Activated CD4-positive, CD25-positive, alpha-beta regulatory T cell treated with anti-CD3 and anti-CD28 coated beads, Interleukin-2, amount 50 U/mL, for 16 hours (primary cell): ENCODE measurements around the gene GUCA1A.
A peak's percentile ranks its signal among the peaks of the same experiment; 100 is the strongest.
"Not testable (repeated sequence)": the region's sequence is repeated elsewhere in the genome, so short reads cannot be mapped to it uniquely, and the experiment has no call there.

ENCODE experiments used
- DNase-seq: peaks from one replicate; pipeline ENCODE4 v3.0.0-alpha.2; 2020; ENCODE audit warnings: low read depth, low spot score

Gene GUCA1A

DNA sequence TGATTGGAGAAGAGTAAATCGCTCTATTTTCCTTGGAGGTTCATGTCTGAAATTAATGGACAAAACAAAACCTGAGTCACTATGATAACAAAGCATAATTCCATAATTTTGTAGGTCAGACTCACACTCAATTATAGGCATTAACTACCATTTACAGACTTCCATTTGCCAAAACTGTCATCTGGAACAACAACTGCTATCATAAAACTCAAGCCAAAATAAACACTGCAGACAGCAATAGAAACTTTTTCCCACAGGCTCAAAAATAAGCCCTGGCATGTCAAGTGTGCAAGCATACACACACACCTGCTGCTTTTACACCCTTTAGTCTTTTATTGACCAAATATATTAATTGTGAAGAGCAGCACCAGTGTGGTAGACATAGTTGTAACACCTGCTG, 37.4 kb downstream of the GUCA1A start:
- no peak for DNase-seq

DNA sequence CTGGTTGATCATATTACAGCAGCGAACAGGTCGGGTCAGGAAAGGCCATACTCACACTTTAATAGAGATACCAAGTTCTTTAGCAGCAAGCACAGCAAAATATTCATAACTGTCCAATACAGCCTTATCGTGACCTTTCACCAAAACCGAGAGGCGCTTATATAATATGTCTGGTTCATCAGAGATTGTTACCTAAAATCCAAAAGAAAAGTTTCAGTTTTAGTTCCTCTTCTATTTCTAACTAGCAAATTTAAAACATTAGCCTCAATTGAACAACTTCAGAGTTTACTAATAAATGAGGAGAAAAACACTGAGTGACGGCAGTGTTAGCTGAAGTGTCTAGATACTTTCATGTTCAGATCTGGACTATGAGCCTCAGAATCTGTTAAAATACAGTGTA, 38.6 kb downstream of the GUCA1A start:
- DNase-seq, result no peak

DNA sequence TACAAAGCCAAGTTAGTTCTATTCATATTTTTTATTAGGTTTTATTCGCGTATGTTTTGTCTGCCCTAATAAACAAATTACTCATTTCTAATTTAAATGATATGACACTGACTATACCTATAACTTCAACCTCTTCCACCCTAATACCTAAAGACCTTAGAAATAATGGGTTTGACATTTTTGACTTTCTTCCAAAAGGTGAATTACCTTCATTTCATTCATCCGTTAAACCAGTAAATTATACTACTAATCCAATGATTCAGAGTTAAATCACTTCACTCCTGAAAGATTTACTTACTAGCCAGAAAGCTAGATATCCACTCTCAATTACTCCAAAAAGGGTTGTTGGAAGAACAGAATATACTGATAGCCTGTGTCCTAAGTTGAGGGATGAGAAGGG, 39.3 kb downstream of the GUCA1A start:
- no peak for DNase-seq

DNA sequence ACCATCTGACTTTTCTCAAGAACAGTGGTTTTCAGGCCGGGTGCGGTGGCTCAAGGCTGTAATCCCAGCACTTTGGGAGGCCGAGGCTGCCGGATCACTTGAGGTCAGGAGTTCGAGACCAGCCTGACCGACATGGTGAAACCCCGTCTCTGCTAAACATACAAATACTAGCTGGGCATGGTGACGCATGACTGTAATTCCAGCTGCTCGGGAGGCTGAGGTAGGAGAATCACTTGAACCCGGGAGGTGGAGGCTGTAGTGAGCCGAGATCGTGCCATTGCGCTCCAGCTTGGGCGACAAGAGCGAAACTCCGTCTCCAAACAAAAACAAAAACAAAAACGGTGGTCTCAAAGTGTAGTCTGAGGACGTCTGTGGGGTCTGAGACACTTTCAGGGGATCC, 43.3 kb downstream of the GUCA1A start:
- not testable (repeated sequence) for DNase-seq

DNA sequence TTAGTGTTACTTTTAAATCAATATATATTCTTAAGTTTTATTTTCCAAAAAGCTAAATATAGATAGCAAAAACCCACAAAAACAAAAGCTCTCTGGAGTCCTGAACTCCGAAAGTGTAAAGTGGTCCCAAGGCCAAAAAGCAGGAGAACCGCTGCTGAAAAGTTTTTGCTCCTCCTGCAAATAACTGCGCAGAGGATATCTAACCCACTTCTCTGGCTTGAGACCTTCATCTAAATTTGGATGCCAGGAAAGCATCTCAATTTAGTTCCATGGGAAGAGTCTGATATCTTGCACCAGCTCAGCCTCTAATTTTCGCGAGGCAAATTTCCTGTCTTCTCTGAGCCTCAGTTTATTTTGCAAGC, 44.0 kb downstream of the GUCA1A start:
- DNase-seq, result no peak

DNA sequence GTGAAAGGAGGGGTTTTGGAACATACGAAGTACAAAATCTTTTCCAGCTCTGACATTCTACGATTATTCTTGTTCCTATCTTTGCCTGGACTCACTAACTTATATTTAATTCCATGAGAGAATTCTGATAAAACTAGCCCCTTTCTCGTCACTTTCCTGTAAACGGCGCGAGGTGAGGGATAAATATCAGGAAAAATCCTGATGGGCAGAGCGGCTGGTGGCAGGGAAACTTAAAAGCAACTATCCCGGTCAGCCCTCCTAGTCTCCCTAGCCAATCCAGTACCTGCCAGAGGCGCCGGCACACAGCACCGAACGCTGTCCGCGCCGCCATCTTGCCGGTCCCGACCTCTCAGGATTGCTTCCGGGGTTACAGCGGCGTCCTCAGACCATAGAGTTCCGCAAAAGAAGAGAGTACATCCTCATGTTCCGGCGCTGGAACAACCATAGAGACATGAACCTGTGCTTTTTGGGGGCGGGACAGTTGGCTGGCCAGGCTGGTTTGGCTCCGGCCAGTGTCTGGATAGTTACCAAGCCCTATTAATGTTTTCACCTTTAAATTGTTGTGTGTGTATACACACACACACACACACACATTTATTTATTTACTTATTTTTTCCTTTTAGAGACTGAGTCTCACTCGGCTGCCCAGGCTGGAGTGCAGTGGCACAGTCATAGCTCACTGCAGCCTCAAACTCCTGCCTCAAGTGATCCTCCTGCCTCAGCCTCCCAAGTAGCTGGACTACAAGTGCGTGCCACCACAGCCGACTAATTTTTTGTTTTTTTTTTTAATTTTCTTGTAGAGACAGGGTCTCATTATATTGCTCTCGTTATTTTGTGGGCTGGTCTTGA, 44.6 kb downstream of the GUCA1A start, which contains the start of gene MRPS10:
Gene MRPS10, minus strand, starts transcription at position 343 of the 849 bp plus-strand sequence. Its CDS starts 12 bp downstream, at position 331.
- DNase-seq, result peak; percentile 82

DNA sequence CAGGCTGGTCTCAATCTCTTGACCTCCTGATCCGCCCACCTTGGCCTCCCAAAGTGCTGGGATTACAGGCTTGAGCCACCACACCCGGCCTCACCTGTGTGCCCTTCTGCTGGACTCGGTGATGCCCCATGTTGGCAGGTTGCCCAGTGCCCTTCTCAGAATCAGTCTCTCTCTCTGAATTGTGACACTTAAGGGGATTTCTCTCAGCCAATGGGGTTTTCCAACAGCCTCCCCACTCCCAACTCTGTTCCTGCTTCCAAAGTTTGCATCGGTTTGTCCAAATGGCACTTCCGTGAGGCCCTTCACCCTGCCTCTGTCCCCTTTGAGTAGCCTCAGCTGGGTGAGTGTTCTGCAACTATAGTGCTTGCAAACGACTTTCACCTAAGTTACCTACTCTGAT, 47.6 kb downstream of the GUCA1A start:
- no peak for DNase-seq

DNA sequence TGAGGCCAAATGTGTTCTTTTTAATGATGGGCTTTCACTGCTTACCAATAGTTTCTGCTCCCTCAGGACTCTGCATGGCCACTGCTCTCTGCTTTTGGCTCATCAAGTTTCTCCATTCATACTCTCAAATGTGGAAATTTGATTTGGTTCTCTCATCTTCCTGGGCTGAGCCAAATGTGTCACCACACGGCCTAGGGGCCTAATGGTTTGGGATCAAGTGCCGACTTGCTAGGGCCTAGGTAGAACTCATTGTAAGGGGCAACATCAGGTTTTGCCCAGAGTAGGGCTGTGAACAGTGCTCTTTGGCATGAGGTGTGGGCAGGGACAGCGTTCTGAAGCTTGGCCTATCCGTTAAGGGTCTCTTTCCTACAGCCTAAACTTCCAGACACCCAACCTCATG, 48.4 kb downstream of the GUCA1A start:
- DNase-seq, result no peak

DNA sequence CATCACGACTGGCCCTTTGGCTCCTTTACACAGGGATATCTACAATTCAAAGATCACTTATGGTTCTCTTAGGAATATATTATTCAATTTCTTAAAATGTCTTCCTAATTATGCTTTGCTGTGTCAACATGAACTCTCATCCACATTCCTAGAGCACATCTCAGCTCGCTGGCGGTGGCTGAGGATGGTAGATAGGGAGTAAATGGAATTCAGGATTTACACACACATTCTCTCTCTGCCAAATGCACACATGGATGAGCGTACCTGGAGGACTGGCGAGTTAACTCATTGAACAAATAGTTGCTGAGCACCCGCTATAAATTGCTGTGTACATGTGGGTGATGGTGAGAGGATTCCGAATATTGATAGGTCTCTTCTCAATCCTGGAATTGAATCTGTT, 49.3 kb downstream of the GUCA1A start:
- DNase-seq, result no peak

DNA sequence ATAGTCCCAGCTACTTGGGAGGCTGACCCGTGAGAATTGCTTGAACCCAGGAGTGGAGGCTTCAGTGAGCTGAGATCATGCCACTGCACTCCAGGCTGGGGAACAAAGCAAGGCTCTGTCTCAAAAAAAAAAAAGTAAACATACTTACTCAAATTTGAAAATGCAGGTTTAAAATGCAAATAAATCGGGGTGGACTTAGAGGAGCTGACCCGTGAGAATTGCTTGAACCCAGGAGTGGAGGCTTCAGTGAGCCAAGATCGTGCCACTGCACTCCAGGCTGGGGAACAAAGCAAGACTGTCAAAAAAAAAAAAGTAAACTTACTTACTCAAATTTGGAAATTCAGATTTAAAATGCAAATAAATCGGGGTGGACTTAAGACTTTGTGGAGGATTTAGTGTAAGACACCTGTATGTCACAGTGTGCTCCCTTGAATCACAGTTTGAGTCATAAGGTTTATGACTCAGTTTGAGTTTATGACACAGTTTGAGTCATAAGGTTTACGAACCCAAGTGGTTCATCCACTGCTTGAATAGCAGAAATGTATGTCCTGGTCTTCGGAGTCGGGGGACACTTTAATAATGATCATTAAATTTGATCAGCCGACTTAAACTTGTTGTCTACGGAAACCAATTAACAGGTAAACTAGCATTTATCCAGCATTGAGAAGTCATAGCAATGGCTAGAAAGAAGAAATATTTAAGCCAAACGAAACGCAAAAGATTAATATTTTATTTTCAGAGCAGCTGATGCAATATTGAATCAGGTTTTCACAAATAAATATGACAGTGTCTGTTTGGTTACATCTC, 51.3 kb downstream of the GUCA1A start:
- no peak for DNase-seq

DNA sequence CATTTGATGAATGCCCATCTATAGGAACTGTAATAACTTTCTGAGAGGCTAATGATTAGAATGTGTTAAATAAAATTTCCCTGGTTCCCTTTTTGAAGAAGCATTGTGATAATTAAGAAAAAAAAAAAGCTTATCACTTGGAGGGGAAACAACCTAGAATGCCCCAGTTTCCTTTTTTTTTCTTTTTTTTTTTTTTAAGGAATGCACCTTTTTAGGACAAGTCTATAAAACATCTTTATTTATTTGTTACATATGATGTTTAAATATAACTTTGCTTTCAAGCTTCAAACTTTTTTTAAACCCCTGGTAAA, 51.8 kb downstream of the GUCA1A start:
- no peak for DNase-seq

DNA sequence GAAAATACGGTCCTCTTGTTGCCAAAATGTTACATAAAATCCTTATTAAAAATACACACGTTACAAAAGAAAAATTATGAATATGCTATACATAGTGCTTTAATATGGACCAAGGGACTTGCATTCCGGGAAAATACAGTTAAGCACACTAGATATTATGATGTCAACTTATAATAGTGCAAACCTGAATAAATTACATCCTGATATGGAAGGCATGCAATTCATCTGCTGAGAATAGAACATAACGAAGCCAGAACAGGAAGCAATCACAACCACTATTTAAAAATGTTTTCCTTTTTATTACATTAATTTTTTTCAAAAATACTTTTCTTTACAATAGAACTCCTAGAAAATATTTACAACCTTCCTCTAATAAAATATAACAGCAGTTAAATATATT, 52.3 kb downstream of the GUCA1A start:
- DNase-seq, result no peak

DNA sequence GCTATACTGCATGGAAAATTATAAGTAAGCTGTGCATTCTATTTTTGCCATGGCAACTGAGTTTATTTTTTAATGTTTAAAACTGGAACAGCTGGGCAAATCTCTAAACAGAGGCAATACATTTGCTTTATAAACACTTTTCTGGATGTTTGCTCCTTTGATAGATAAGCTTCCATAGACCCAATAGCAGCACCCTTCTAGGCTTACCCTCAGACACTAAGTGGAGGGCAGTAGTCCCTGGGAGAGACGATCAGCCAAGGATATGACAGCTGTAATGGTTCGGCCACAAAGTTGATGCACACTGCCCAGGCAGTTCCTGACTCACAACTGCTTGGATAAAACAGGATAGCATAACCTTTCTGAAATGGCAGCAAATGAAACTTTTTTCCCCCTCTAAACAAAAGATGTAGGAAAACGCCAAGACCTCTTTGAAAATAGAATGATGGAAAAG, 53.0 kb downstream of the GUCA1A start:
- no peak for DNase-seq

DNA sequence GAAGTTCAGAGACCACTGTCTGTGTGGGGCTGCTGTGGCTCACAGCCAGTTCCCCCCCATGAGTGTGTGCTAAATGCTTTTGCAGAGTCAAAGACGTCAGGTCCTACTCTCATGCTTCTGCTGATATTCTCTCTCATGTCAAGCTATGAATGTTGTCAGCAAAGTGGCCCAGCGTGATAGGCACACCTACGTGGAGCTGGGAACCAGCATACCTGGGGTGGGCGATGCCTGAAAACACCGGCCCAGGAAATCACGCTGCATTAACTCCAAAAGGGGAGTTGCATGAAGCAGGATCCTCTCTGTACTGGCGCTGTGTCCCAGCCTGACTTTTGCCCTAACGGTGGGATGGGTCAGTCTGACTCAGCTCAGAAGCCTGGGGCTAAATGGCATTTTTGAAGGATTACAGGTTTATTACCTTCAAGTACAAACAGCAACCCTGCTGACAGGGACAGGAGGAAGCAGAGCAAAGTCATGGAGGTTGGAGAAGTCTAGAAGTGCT, 53.5 kb downstream of the GUCA1A start:
- DNase-seq, result no peak

DNA sequence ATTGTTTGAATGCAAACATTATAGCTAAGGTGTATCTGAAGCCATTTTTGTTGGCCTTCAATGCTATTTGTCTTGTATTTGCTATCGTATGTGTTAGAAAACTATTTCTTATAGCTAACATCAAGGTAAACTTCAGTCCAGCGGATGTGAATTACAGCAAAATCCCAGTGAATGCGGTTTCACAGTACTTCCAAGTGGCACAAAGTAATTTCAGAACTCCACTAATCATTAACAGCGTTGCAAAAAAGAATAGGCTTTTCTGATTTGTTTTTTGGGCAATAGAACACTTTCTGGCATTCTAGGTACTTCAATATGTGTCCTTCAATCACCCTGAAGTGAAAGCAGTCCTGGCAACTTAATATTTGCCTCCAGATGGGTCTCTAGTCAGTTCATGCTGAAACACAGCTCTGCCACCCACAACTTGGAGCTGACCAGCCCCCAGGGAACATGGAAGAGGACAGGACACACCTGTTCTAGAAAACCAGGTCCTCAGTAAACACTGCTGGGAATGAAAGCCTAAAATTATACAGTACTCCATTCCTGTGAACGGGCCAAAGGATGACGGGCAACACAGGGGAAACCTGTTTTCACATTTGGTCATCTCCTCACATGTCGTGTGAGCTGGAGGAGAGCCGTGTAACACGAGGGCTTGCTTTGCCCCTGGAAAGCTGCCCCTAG, 54.1 kb downstream of the GUCA1A start:
- no peak for DNase-seq

DNA sequence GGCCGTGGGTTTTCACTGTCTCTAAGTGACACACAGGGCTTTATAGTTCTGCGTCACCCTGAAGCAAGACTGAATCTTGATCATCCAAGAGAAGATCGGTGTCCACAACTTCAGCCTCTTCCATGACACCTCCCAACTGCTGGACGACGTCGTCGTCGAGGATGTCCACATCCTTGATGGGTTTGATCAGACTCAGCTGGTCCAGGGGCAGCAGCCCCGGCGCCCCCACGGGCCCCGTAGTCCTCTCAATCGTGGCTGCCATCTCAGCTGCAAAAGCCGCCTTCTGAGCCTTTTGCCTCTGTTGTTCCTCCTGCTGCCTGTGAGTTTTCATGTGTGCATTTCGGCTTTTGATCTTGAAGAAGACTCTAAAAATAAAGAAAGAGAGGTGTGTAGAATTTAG, 55.1 kb downstream of the GUCA1A start:
- no peak for DNase-seq
